Duodenal mucosa (tissue), 2 donors: ENCODE data around the gene SF3B5.

ENCODE experiments used
- H3K27ac ChIP-seq: one replicate; pipeline ENCODE4 v1.7.0; 2013; ENCODE audit warnings: low read depth, low read length
- H3K27me3 ChIP-seq, 2 donors: one replicate each; pipeline ENCODE4 v1.7.0; 2013; ENCODE audit warnings: low read length in 2 of 2, control low read depth in 1 of 2; ENCODE audit not compliant: insufficient read depth in 2 of 2, control insufficient read depth in 1 of 2
- H3K36me3 ChIP-seq, 2 donors: one replicate each; pipeline ENCODE4 v1.7.0; 2013; ENCODE audit warnings: low read length in 2 of 2, control low read depth in 1 of 2; ENCODE audit not compliant: insufficient read depth in 2 of 2, control insufficient read depth in 1 of 2
- H3K4me1 ChIP-seq, 2 donors: one replicate each; pipeline ENCODE4 v1.7.0; 2013; ENCODE audit warnings: low read length in 2 of 2, control low read depth in 1 of 2; ENCODE audit not compliant: insufficient read depth in 2 of 2, control insufficient read depth in 1 of 2
- H3K4me3 ChIP-seq, 2 donors: one replicate each; pipeline ENCODE4 v1.7.0; 2013; ENCODE audit warnings: low read length in 2 of 2, low read depth in 1 of 2
- H3K9ac ChIP-seq, 2 donors: one replicate each; pipeline ENCODE4 v1.7.0; 2013; ENCODE audit warnings: low read length in 2 of 2, low read depth in 1 of 2
- H3K9me3 ChIP-seq, 2 donors: one replicate each; pipeline ENCODE4 v1.7.0; 2013; ENCODE audit warnings: low read length in 2 of 2, control low read depth in 1 of 2; ENCODE audit not compliant: control insufficient read depth in 1 of 2

SF3B5 gene

DNA sequence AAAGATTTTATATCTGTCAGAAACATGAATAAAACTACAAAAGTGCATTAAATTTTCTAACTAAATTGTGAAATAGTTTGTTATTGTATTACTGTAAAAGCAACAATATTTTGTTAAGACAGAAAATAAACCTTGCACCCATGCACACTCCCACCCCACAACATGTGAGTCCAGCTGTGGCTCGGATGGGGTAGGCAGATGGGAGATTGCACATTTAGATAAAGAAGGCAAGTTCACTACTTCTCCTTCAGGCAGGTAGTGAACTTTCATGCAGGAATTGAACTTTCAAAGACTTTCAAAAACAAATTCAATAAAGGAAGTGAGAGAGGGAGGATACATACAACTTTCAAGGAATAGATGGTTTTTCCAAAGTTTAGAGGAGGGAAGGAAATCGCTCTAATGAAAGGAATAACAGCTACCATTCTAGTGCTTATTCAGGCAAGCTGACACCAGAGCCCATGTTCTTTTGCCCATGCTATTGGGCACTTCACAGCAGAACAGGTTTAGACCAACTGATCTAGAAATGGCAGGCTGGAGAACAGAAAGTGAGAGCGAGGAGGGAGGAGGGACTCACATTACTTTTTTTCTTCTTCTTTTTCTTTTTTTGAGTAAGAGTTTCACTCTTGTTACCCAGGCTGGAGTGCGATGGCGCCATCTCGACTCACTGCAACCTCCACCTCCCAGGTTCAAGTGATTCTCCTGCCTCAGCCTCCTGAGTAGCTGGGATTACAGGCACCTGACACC is 28.5 kb downstream of the SF3B5 start:
- no peaks in the 10 kb centered on the region for H3K27me3 ChIP-seq
- no peaks in the 10 kb centered on the region for H3K9me3 ChIP-seq
- no peaks in the 10 kb centered on the region for H3K36me3 ChIP-seq
- no peak overlapping the region for H3K4me3 ChIP-seq
- H3K4me1 ChIP-seq = peaks cover 18 to 21% of the 10 kb centered on the region in 2 donors
- H3K27ac ChIP-seq = no peak overlapping the region
- H3K9ac ChIP-seq = no peak overlapping the region

DNA sequence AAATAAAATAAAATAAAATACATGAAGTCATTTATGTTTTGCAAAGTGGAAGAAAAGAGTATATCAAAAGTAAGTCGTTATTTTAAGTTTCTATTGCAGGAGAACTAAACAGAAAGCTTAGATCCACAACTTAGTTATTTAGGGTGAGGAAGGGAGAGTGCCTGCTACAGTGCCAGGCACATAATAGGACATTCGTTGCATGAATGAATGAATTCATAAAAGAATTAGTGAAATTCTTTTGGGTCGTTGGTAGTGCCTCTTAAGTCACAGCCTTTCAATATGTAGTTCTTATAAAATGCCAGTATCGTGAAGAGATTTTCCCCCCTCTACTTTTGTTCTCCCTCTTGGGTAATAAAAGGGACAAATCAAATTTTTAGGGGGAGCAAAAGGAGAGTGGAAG is 29.1 kb downstream of the SF3B5 start:
- peaks cover 18 to 21% of the 10 kb centered on the region in 2 donors for H3K4me1 ChIP-seq
- no peak overlapping the region for H3K9ac ChIP-seq
- H3K27me3 ChIP-seq = no peaks in the 10 kb centered on the region
- no peaks in the 10 kb centered on the region for H3K9me3 ChIP-seq
- no peaks in the 10 kb centered on the region for H3K36me3 ChIP-seq
- no peak overlapping the region for H3K4me3 ChIP-seq
- no peak overlapping the region for H3K27ac ChIP-seq

DNA sequence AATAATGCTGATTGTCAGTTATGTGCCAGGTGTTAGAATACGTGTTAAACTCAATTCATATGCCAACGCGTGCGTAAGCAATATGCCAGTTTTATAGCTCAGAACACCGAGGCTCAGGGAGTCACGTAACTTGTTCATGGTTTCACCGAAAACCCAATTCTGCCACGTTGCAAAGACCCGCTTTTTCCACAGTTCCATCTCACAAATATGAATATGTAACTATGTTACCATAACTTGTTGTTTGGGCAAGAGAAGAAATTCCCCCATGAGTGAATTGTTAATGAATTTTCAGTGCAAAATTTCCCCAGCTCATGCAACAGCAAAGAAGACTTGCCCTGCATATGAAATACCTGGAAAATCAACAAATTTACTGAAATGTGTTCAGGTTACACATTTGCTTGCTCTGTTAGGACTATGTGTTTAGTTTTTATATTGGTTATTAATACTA is 30.1 kb downstream of the SF3B5 start:
- Histone ChIP-seq H3K27ac (peak overlapping the region; percentile 91), H3K27me3 (no peaks in the 10 kb centered on the region), H3K9me3 (no peaks in the 10 kb centered on the region), H3K9ac (peak overlapping the region; percentile 78 to 91), H3K4me3 (peak overlapping the region; percentile 79 to 82), H3K36me3 (no peaks in the 10 kb centered on the region), H3K4me1 (peaks cover 18 to 21% of the 10 kb centered on the region in 2 donors)

DNA sequence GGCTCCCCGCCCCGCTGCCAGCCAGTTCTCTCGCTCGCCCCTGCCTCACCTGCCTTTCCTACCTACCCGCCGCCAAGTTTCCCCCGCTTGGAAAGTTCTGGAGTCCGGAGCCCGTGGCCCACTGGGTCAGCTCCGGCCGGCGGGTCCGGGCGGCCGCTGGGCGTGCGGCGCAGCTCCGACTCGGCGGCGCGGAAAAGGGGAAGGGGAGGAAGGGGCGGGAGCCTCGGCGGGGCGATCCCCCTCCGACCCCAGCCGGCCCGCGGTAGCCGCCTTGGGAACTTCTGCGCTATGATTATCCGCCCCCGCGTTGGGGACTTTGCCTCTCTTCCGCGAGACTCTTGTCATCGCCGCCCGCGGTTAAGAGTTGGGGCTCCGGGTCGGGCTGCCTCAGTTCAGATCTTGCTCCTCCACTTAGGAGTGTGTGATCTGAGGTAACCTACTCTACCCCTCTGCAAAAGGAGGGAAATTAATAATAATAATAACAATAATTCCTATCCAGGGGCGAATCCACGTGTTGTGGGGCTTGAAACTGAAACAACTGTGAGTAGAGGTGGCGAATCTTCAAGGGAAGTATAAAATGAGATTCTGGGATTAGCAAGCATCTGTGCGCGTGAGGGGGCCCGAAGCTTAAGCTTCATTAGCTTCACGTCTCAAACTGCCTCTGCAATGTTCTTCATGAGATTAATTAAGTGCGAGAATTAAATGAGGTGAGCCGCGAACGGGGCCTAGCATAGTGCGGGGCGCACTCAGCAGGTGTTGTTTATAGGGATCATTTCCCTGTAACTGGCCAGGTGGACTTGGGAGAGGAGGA is 30.8 kb downstream of the SF3B5 start:
- peaks cover 18 to 21% of the 10 kb centered on the region in 2 donors for H3K4me1 ChIP-seq
- no peaks in the 10 kb centered on the region for H3K9me3 ChIP-seq
- no peaks in the 10 kb centered on the region for H3K36me3 ChIP-seq
- no peaks in the 10 kb centered on the region for H3K27me3 ChIP-seq
- peak overlapping the region; percentile 91 for H3K27ac ChIP-seq
- peak overlapping the region; percentile 79 to 82 for H3K4me3 ChIP-seq
- peak overlapping the region; percentile 78 to 91 for H3K9ac ChIP-seq

DNA sequence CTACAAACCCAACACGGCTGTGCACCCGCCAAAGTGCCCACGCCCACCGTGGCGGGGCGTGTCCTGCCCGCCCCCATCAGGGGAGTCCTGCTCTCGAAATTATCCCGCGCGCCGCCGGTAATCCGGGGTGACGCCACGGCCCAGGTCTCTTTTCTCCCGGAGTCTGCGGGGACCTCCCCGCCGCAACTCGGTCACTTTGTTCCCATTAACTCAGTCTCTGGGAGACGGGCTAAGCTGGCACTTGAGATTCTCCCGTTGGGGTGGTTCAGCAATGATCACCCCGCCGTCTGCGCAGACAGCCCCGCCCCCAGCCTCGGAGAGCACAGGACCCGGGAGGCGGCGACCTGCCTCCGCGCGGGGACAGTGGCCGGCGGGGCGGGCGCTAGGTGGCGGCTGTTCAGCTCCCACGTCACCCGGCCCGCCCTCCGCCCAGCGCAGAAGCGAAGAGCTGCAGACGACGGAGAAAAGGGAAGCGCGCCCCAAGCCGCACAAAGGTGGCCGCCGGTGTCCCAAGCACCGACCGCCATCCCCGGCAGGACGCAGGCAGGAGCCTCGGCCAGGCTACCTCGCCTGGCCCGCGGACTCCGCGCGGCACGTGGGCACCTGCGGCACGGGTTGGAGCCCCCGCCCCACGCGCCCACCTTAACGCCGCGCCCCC is 31.5 kb downstream of the SF3B5 start:
- Histone ChIP-seq H3K36me3 (no peaks in the 10 kb centered on the region), H3K4me3 (peak overlapping the region; percentile 79 to 82), H3K9me3 (no peaks in the 10 kb centered on the region), H3K9ac (peak overlapping the region; percentile 78 to 91), H3K27me3 (no peaks in the 10 kb centered on the region), H3K4me1 (peaks cover 18 to 21% of the 10 kb centered on the region in 2 donors), H3K27ac (peak overlapping the region; percentile 91)

DNA sequence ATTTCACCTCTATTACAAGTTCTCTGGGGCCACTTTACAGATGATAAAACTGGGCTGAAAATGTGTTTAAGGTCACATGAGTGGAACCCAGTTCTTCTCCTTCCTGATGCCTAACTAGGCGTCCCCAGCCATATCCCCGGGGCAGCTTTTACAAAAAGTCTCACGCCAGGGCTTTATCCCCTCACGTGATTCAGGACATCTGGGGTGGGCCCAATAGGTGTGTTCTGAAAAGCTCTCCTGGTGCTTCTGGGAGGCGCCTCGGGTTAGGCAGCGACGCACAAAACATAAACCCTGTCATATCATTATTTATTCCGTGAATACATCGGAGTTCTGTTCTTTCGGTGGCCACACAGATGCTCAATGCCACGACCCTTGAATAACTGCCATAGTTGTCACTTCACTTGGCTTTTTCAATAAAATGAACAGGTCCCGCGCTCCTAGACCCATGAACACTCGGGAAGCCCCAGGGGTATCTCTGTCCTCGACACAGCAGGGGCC is 32.1 kb downstream of the SF3B5 start:
- no peaks in the 10 kb centered on the region for H3K36me3 ChIP-seq

DNA sequence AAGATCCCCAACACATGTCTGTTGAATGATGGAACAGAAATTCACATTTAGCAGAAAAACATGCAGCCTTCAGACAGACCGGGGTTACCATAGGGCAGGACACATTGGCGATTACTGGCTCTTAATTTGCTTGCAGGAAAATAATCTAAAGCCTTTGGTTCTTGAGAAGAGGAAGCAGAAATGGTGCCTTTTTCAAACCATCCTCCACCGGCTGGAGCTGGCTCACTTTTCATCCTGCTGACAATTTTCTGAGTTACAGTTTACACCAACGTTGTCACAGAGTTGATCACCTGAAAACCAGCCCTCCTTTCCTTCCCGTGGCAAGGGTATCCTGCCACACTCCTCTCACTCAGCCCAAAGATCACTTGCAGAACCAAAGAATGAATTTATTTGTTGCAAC is 32.6 kb downstream of the SF3B5 start:
- Histone ChIP-seq H3K9ac (peak overlapping the region; percentile 78 to 91), H3K4me1 (peaks cover 18 to 21% of the 10 kb centered on the region in 2 donors), H3K4me3 (peak overlapping the region; percentile 79 to 82)

More for the DNA sequence above, 32.1 kb downstream of the SF3B5 start:
- H3K9ac ChIP-seq = peak overlapping the region; percentile 78 to 91
- H3K4me1 ChIP-seq = peaks cover 18 to 21% of the 10 kb centered on the region in 2 donors
- H3K27me3 ChIP-seq = no peaks in the 10 kb centered on the region
- no peaks in the 10 kb centered on the region for H3K9me3 ChIP-seq
- H3K27ac ChIP-seq = peak overlapping the region; percentile 91
- H3K4me3 ChIP-seq = peak overlapping the region; percentile 79 to 82

DNA sequence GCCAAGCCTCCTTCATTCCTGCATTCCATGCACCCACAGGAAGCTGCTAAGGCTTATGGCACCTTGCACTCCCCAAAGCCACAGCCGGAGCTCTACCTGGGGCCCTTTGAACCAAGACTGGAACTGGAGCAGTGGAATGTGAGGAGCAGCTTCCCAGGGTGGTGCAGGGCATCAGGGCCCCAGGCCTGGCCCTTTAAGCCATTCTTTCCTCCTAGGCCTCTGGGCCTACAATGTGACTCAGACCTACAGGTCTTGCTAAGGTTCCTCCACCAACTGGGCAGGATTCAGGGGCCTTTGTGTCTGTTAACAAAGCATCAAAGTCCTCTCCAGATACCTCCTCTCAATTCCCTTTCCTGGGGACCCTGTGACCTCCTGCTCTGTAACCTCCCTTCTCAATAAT is 36.2 kb downstream of the SF3B5 start:
- no peaks in the 10 kb centered on the region for H3K36me3 ChIP-seq
- no peak overlapping the region for H3K9ac ChIP-seq

More for the DNA sequence above, 32.6 kb downstream of the SF3B5 start:
- no peak overlapping the region for H3K27ac ChIP-seq
- no peaks in the 10 kb centered on the region for H3K27me3 ChIP-seq
- no peaks in the 10 kb centered on the region for H3K9me3 ChIP-seq
- no peaks in the 10 kb centered on the region for H3K36me3 ChIP-seq

DNA sequence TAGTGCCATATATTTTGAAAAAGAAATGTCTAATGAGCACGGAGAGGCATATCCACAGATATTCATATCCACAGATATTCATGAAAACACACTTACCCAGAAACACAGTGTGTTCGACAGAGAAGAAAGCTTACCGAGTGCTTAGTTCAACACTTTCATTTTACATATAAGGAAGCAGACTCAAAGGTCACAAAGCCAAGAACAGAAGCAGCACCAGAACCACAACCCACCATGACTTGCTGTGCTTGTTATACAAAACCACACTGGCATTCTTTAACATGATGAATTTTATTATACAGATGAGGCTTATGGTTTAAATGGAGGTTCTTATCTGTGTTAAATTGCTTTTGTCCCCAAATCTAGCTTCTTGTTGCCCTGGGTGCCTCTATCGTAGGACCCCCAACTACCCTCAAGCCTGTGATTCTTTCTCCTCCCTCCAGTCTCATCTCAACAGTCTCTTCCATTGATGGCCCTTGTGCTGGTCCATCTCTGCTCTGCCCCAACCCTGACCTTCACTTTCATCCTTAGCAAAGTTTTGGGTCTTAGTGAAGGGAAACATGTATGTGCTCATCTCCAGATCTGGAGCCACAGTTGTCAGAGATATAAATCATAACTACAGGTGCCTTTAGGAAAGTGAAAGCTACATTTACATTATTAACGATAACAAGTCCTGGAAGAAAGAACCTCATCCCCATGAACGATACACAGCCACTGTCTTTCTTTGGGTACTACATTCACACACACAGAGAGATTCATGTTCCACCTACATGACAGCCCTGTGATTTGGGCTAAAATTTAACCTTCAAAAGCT is 40.0 kb downstream of the SF3B5 start:
- Histone ChIP-seq H3K27ac (no peak overlapping the region), H3K9ac (peak overlapping the region in 1 of 2 donors; percentile 34), H3K9me3 (no peaks in the 10 kb centered on the region), H3K27me3 (no peaks in the 10 kb centered on the region), H3K4me1 (peaks cover 0 to 12% of the 10 kb centered on the region in 2 donors), H3K4me3 (peak overlapping the region; percentile 10 to 14), H3K36me3 (no peaks in the 10 kb centered on the region)

More for the DNA sequence above, 36.2 kb downstream of the SF3B5 start:
- Histone ChIP-seq H3K4me1 (peaks cover 13 to 24% of the 10 kb centered on the region in 2 donors), H3K9me3 (no peaks in the 10 kb centered on the region), H3K27me3 (no peaks in the 10 kb centered on the region), H3K4me3 (no peak overlapping the region), H3K27ac (no peak overlapping the region)
